NCI-H2107 treated with DMSO at 0.1 percent for 48 hours (cell line): Measurements from ENCODE around the gene MICU2.

Source experiments
- DNase-seq: peaks from one replicate; lab custom pipeline; 2025; ENCODE audit not compliant: unreplicated experiment; lab: John Stamatoyannopoulos, UW

Gene MICU2

GRCh38 chr13:21548577-21548976, 55.4 kb downstream of the MICU2 start:
- no peak for DNase-seq

DNA sequence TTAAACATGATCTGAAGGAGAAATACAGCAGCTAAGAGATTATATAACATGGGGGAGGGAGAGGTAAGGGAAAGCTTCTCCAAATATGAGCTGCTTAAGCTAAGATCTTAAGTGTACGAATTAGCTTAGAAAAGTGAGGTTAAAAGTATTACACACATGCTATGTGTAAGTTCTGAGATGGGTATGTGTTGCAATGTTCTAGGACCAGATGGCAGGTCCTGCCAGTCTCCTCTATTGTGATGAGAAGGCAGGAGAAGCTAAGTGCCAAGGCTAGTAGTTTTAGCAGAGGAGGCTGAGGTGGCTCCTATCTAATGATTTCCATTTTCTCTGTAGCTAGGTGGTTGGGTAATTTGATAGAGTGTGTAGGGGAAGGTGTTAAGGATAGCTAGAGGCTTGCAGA, 57.6 kb downstream of the MICU2 start:
- DNase-seq = no peak

GRCh38 chr13:21544515-21544914, 59.5 kb downstream of the MICU2 start:
- DNase-seq = no peak

DNA sequence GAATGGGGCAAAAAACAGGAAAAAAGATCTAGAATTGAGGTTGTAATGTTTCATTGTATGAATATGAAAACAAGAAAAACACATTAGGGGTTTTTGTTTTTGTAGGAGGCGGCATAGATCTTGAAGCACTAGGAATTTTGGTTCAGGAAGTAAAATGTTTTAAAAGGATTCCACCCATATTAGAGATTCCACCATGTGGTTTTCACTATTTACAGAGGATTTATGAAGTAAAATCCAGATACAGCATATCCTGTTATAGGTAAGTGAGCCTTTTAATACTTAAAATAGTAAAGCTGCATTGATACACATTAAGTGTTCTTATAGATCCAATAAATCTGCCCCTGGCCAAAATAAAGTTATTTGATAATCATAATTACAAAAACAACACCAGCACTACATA, 61.4 kb downstream of the MICU2 start:
- DNase-seq = no peak

GRCh38 chr13:21541980-21542379, 62.0 kb downstream of the MICU2 start:
- DNase-seq = no peak

DNA sequence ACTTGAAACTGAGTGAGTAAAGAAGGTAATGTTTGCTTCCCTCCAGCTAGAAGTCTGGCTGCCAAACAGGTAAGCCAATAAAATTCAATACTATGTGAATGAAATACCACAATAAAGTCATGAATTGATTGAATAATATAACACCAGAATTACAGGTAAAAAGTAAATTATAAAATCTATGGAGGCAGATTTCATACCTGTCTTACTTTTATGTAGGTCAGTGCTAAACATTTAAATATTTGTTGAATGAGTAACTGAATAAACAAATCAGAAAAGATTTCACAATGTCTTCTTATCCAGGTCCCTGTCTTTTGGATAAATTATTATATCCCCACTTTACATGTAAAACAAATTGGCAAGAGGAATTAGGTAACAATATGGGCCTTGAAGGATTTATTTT, 62.7 kb downstream of the MICU2 start:
- DNase-seq = no peak

DNA sequence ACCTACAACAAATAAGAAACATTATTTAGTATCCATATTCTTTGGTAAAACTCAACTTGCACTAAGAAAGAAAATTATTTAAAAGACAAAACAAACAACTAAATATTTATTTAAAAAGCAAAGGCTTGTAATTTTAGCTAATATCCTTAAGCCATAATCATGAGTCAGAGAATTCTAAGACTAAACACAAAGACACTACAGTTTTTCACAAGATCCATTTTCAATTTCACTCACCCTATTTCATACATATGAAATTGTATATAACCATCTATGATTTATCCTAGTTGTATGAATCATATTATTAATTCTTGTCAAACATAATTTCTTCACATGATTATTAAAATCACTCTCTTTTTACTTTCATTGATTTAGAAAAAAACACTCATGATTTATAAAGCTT, 64.3 kb downstream of the MICU2 start:
- DNase-seq = no peak

- DNase-seq = no peak
Observed at GRCh38 chr13:21538753-21539152, 65.2 kb downstream of the MICU2 start.

DNA sequence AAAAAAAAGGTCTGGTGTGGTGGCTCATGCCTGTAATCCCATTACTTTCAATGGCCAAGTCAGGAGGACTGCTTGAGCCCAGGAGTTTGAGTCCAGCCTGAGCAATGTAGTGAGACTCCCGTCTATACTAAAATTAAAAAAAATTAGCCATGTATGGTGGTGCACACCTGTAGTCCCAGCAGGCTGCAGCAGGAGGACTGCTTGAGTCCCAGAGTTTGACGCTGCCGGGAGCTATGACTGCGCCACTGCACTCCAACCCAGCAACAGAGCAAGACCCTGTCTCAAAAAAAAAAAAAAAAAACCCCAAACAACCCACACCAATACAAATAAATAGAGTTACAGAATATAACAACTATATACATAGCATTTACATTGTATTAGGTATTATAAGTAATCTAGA, 65.7 kb downstream of the MICU2 start:
- no peak for DNase-seq

GRCh38 chr13:21537105-21537504, 66.9 kb downstream of the MICU2 start:
- DNase-seq = no peak

- DNase-seq = no peak
Observed at GRCh38 chr13:21534760-21535159, 69.2 kb downstream of the MICU2 start.

DNA sequence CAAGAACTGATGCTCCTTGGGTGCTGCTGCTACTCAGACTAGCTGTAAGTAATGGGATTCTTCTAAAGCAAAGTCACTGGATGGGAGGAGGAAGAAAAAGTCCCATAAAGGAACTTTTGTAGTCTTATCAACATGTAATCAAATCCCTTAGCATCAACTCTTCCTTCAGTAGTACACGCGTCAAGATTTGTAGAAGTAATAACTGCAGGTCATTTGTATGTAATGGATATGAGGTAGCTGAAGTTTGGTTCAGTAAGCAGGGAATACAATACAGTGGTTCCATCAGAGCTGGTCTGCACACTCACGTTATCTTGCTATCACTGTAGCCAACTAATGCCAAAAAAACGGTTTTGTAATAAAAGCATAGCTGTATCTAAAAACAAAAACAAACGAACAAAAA, 72.5 kb downstream of the MICU2 start:
- DNase-seq = no peak

DNA sequence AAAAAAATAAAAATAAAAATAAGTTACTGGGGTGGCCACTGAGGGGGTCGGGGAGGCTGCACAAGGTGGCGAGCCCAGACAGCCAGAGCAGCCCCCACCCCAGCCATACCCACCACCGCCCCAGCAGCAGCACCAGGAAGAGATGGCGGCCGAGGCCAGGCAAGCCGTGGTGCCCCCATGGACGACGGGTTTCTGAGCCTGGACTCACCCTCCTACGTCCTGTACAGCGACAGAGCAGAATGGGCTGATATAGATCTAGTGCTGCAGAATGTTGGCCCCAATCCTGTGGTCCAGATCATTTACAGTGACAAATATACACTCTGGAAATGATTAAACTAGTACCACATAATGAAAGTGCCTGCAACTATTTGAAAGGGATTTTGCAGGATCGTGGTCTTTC, 73.3 kb downstream of the MICU2 start:
- DNase-seq = no peak

DNA sequence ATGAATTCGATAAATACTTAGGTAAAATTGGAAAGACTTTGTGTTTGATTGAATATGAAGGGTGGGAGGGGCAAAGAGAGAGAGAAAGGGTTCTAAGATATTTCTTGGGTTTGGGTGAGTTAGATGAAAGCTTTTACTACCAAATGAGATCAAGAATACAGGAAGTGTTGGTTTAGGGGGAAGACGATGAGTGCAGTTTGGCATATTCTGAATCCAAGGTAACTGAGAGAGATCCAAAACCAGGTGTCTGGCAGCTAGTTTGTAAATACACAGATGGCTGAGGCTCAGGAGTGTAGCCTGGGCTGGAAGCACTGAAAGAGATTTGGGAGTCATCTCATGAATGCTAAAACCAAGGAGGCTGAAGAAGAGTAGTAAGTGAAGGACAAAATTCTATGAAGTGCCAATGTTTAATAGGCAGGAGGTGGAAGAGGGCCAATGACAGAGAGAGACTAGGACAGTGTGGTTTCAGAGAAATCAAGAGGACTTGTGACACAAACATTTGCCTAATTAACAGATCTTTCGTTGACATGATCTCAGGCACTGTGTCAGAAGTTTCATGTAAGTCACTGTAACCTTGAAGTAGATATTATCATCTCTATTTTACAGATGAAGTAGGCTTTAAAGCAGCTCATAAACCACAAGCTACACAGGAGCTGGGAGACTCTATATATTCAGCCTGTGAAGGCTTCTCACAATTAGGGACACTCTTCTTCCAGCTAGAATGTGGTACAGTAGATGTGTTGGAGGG, 74.7 kb downstream of the MICU2 start:
- no peak for DNase-seq

DNA sequence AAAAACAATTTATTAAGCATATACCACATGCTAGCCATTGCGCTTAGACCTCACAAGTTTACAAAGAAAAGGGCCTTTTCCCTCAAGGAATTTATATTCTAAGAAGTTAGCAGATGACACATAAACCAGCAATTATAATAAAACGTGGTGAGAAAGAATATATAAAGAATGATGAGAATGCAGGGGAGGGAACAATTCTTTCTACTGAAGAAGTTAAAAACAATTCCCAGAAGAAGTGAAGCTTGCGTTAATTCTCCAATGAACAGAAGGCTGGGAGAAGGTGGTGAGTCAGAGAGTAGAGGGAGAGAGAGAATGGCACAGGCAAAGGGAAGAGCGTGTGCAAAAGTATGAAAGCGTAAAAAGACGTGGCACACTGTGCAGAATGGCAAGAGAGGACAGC, 75.4 kb downstream of the MICU2 start:
- no peak for DNase-seq

DNA sequence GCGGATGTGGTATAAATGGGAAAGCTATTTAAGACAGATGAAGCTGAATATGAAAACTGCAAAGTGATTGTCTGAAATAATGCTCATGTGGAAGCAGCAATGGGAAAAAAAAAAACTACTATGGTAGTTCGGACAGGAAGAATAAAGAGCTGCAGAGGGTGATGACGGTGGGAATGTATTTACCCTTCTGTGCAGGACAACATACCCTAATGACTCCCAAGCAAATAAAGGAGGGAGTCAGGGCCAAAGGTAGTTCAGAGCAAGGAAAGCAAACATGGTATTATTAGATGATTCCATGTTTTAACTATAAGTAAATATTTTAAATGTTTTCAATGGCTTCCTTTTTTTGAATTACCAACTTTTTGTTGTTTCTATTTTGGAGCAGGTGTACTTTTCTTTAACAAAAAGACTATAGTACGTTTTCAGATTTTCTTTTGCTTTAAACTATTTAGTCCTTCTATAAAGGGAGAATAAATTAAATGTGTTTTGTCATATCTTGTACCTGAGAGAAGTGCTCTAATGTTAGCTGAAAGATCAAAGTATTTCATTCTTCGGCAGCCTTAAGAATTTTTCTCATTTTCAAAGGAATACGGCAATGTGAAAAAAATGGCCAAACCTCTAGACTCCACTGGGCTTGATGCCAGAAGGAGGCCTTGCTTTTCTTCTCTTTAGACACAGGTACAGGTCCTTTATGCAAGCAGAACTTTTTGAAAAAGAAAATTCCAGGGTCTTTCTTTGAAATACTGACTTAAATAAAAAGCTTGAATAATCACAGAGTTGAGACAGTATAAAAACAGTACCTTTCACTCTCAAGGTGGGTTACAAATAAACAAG, 77.0 kb downstream of the MICU2 start:
- no peak for DNase-seq

DNA sequence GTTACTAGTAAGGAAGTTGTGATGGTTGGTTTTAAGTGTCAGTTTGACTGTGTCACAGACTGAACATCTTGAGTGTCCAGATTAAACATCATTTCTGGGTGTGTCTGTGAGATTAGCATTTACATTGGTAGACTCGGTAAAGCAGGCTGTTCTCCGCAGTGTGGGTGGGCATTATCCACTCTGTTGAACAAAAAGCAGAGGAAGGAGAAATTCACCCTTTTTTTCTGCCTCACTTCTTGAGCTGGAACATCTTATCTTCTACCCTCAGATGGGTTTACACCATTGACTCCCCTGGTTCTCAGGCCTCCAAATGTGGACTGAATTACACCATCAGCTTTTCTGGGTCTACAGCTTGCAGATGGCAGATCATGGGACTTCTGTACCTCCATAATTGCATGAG, 81.1 kb downstream of the MICU2 start:
- DNase-seq = no peak

DNA sequence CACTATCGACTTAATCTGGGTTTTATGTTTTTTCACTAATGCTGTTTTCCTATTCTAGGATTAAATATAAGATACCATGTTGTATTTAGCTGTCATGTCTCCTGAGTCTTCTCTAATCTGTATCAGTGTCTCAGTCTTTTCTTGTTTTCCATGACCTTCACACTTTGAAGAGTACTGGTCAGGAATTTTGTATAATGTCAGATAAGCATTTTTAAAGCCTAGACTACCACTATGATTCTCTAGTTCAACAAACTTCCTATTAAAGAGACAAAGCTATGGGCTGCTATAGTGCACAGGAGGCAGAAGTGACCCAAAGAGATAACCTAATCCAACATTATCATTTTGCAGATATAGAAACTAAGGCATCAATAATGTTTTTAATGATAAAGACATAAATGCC, 81.8 kb downstream of the MICU2 start:
- DNase-seq = no peak

DNA sequence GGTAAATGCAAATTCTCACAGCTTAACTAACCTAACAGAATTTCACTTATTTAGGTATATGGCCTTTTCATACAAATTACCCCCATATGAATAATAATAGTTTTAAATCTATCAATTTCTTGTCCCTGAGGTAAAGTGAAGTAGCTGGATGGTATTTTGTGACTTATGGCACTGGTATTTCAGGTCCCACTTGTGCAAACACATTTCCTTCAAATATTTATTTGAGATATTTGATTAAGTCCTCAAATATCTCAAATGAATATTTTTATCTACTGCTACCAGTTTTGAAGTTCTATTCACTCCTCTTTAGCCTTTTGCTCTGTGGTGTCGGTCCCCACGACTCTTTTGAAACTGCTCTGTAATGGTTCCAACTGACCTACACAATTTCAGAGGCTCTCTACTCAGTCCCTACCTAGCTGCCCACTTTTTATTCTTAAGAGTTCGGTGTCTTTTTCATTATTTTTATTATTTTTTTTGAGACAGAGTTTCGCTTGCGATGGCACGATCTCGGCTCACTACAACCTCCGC, 85.3 kb downstream of the MICU2 start:
- DNase-seq = no peak

- DNase-seq = no peak
Observed at GRCh38 chr13:21517576-21517975, 86.4 kb downstream of the MICU2 start.

DNA sequence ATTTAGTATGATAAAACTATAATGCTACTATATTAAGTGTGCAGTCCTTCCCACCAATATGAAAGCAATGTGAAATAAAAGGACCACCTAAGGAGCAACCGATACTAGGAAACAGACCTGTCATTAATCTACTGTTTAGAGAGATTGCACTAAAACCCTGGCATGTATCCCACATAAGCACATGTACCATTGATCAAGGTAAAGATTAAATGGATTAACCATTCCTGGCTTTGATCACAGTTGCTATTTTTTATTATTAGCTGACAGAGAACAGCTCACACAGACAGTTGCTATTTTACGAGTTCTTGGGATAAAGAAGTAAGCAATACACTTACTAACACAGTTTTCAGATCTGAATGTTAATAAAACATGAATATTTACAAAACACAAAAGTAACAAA, 87.2 kb downstream of the MICU2 start:
- DNase-seq = no peak

DNA sequence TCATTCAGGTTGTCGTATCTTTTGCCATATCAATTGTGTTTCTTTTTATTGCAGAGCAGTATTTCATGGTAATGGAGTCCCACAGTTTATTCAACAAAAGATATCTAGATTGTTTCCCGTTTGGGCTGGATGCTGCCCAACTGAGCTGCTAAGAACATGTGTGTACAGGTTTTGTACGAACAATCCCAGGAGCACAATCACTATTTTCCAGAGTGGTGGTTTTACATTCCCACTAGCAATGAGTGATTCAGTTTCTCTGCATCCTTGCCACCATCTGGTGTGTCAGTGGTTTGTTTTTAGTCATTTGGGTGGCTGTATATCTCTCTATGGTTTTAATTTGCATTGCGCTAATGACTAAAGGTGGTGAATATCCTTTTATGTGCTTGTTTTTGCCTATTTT, 92.1 kb downstream of the MICU2 start:
- no peak for DNase-seq
